SK-N-SH treated with all-trans-retinoic acid at 6 μM for 48 hours (cell line): ENCODE results near the gene RAB31.

ENCODE experiments used
- ATAC-seq: fragments of 200-7000 bp; cut with Tn5 transposase; 3 replicates; pipeline ENCODE4 v1.9.1; 2020; ENCODE audit warnings: mild to moderate bottlenecking, moderate library complexity
- ARNTL ChIP-seq: fragments of 450-650 bp; formaldehyde crosslinking; IDR thresholded peaks from 2 replicates; pipeline ENCODE4 v1.5.0; 2020; ENCODE audit warnings: low read depth, mild to moderate bottlenecking, moderate library complexity, borderline replicate concordance
- CSDC2 ChIP-seq: fragments of 250-450 bp; sonication (Bioruptor Pico); IDR thresholded peaks from 2 replicates; pipeline ENCODE4 v1.5.0; 2020; ENCODE audit warnings: mild to moderate bottlenecking, moderate library complexity
- CSRNP3 ChIP-seq: fragments of 250-450 bp; sonication (Bioruptor Pico); IDR thresholded peaks from 2 replicates; pipeline ENCODE4 v1.5.1; 2021; ENCODE audit warnings: mild to moderate bottlenecking, moderate library complexity
- GLIS3 ChIP-seq: fragments of 250-450 bp; sonication (Bioruptor Pico); IDR thresholded peaks from 2 replicates; pipeline ENCODE4 v1.5.0; 2020; ENCODE audit warnings: mild to moderate bottlenecking, moderate library complexity
- ISL1 ChIP-seq: fragments of 250-450 bp; sonication (Bioruptor Pico); IDR thresholded peaks from 2 replicates; pipeline ENCODE4 v2.1.2; 2022; ENCODE audit warnings: mild to moderate bottlenecking, moderate library complexity
- RARB ChIP-seq: fragments of 250-450 bp; sonication (Bioruptor Pico); IDR thresholded peaks from 2 replicates; pipeline ENCODE4 v1.8.0; 2021; ENCODE audit warnings: mild to moderate bottlenecking, moderate library complexity
- SNAI2 ChIP-seq: fragments of 250-450 bp; sonication (Bioruptor Pico); IDR thresholded peaks from 2 replicates; pipeline ENCODE4 v1.5.0; 2020; ENCODE audit warnings: mild to moderate bottlenecking, moderate library complexity
- TCF4 ChIP-seq: fragments of 250-450 bp; sonication (Bioruptor Pico); IDR thresholded peaks from 2 replicates; pipeline ENCODE4 v1.8.0; 2021; ENCODE audit warnings: mild to moderate bottlenecking, moderate library complexity, borderline replicate concordance
- TOX ChIP-seq: fragments of 250-450 bp; sonication (Bioruptor Pico); IDR thresholded peaks from 2 replicates; pipeline ENCODE4 v1.8.0; 2021; ENCODE audit warnings: mild to moderate bottlenecking, moderate library complexity, borderline replicate concordance
- TSHZ2 ChIP-seq: fragments of 250-450 bp; sonication (Bioruptor Pico); IDR thresholded peaks from 2 replicates; pipeline ENCODE4 v1.5.0; 2020; ENCODE audit warnings: mild to moderate bottlenecking, moderate library complexity
- ZC3H10 ChIP-seq: fragments of 250-450 bp; sonication (Bioruptor Pico); IDR thresholded peaks from 2 replicates; pipeline ENCODE4 v1.5.1; 2021; ENCODE audit warnings: mild to moderate bottlenecking, moderate library complexity
- ZFP3 ChIP-seq: fragments of 250-450 bp; sonication (Bioruptor Pico); IDR thresholded peaks from 2 replicates; pipeline ENCODE4 v1.5.0; 2020; ENCODE audit warnings: mild to moderate bottlenecking, moderate library complexity
- ZFP30 ChIP-seq: fragments of 450-650 bp; formaldehyde crosslinking; IDR thresholded peaks from 2 replicates; pipeline ENCODE4 v1.5.0; 2022; ENCODE audit warnings: mild to moderate bottlenecking, moderate library complexity
- ZNF565 ChIP-seq: fragments of 450-650 bp; formaldehyde crosslinking; conservative IDR thresholded peaks from 2 replicates; pipeline ENCODE4 v1.5.0; 2020; ENCODE audit warnings: low read depth, mild to moderate bottlenecking, moderate library complexity
- ZNF70 ChIP-seq: fragments of 450-650 bp; formaldehyde crosslinking; IDR thresholded peaks from 2 replicates; pipeline ENCODE4 v1.5.0; 2020; ENCODE audit warnings: mild to moderate bottlenecking, moderate library complexity
- ZNF8 ChIP-seq: fragments of 450-650 bp; formaldehyde crosslinking; IDR thresholded peaks from 2 replicates; pipeline ENCODE4 v1.5.0; 2020; ENCODE audit warnings: mild to moderate bottlenecking, moderate library complexity
- TF ChIP-seq, protein P1 (sequence below): fragments of 250-450 bp; sonication (Bioruptor Pico); IDR thresholded peaks from 2 replicates; pipeline ENCODE4 v1.5.1; 2020; ENCODE audit warnings: low read depth, mild to moderate bottlenecking, moderate library complexity
- TF ChIP-seq, protein P2 (sequence below): fragments of 250-450 bp; sonication (Bioruptor Pico); IDR thresholded peaks from 2 replicates; pipeline ENCODE4 v1.8.0; 2020; ENCODE audit warnings: mild to moderate bottlenecking, moderate library complexity, borderline replicate concordance

RAB31 gene

DNA sequence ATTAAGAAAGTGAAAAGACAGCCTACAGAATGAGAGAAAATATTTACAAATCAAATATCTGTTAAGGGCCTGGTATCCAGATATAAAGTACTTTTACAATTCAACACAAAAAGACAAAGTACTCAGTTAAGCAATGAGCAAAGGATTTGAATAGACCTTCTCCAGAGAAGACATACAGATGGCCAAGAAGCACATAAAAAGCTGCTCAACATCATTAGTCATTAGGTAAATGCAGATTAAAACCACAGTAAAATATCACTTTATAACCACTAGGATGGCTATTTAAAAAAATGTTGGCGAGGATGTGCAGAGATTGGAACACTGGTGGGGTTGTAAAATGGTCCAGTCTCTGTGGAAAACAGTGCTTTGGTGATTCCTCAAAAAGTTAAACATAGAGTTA, 38.9 kb downstream of the RAB31 start:
- TF ChIP-seq ARNTL (CRISPR knock-in tag) (no peak), TOX (CRISPR knock-in tag) (no peak), RARB (CRISPR knock-in tag) (no peak), CSDC2 (no peak), ZFP30 (CRISPR knock-in tag) (no peak), ZNF565 (CRISPR knock-in tag) (no peak), ZFP3 (CRISPR knock-in tag) (no peak), GLIS3 (no peak), ISL1 (CRISPR knock-in tag) (no peak), TSHZ2 (no peak), ZC3H10 (CRISPR knock-in tag) (no peak), SNAI2 (CRISPR knock-in tag) (no peak), ZNF70 (no peak), ZNF8 (CRISPR knock-in tag) (no peak), CSRNP3 (CRISPR knock-in tag) (no peak)
- TF ChIP-seq, protein P1, sequence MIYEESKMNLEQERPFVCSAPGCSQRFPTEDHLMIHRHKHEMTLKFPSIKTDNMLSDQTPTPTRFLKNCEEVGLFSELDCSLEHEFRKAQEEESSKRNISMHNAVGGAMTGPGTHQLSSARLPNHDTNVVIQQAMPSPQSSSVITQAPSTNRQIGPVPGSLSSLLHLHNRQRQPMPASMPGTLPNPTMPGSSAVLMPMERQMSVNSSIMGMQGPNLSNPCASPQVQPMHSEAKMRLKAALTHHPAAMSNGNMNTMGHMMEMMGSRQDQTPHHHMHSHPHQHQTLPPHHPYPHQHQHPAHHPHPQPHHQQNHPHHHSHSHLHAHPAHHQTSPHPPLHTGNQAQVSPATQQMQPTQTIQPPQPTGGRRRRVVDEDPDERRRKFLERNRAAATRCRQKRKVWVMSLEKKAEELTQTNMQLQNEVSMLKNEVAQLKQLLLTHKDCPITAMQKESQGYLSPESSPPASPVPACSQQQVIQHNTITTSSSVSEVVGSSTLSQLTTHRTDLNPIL (CRISPR knock-in tag), result no peak
- TF ChIP-seq, protein P2, sequence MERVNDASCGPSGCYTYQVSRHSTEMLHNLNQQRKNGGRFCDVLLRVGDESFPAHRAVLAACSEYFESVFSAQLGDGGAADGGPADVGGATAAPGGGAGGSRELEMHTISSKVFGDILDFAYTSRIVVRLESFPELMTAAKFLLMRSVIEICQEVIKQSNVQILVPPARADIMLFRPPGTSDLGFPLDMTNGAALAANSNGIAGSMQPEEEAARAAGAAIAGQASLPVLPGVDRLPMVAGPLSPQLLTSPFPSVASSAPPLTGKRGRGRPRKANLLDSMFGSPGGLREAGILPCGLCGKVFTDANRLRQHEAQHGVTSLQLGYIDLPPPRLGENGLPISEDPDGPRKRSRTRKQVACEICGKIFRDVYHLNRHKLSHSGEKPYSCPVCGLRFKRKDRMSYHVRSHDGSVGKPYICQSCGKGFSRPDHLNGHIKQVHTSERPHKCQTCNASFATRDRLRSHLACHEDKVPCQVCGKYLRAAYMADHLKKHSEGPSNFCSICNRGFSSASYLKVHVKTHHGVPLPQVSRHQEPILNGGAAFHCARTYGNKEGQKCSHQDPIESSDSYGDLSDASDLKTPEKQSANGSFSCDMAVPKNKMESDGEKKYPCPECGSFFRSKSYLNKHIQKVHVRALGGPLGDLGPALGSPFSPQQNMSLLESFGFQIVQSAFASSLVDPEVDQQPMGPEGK (CRISPR knock-in tag), result no peak
- no peak for ATAC-seq

GRCh38 chr18:9749611-9750010, 41.5 kb downstream of the RAB31 start:
- no peak for TF ChIP-seq TOX (CRISPR knock-in tag)
- TF ChIP-seq CSDC2, result no peak
- no peak for TF ChIP-seq ZNF565 (CRISPR knock-in tag)
- no peak for TF ChIP-seq SNAI2 (CRISPR knock-in tag)
- no peak for ATAC-seq

- no peak for ATAC-seq
- no peak for TF ChIP-seq CSRNP3 (CRISPR knock-in tag)
- TF ChIP-seq TSHZ2, result no peak
- no peak for TF ChIP-seq CSDC2
- TF ChIP-seq ISL1 (CRISPR knock-in tag), result no peak
- no peak for TF ChIP-seq TCF4 (CRISPR knock-in tag)
- TF ChIP-seq ZC3H10 (CRISPR knock-in tag), result no peak
- TF ChIP-seq, protein P1 (CRISPR knock-in tag), result no peak
- no peak for TF ChIP-seq GLIS3
Measured at GRCh38 chr18:9750112-9750511, 42.0 kb downstream of the RAB31 start.
